ENCODE results near the gene PTPRN2. TPM values are rescaled to one million over a fixed set of nuclear protein-coding genes. Genes with fewer than 3 reads are reported as not detected.
A peak's percentile ranks its signal among the peaks of the same experiment; 100 is the strongest.

The PTPRN2 gene
- total and polyA plus RNA-seq, 2 donors, result 1.7 to 1.9 TPM

DNA sequence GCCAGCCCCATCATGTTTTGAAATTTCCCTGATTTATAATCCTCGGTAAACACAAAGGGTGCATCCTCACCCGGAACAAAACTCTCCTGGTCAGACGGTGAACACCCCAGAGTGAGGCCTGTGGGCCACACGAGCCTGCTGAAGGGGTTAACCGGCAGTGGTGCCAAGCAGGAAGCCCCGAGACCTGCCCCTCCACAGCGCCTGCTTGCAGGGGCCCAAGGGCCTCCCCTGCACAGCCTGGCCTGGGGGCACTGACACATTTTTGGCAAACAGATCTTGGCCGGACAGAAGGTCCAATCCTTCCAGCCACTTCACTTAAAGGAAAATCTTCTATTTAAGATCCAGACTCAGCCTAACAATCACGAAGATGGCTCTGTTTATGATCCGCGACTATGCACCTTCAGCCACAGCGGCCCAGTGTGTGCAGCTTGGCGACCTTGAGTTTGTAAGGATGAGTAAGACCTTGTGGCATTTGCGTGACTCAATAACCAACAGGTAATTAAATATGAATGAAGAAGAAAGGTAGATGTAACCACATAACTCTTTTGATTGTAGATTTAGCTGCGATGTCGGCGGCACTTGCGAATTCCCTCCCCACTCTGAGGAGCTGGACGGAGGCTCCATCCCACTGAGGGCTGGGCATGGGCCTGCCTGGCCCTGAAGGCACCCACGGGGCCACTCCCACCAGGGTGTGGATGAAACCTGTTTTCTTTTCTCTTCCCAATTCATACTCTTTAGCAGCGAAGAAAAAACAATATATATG, 922.6 kb downstream of the PTPRN2 start:
- Histone ChIP-seq H3K9me3 (ENCODE audit: control insufficient read depth in 2 of 2, insufficient read depth in 1 of 2, low read length in 1 of 2) (no peaks in the 10 kb centered on the region), H3K4me1 (ENCODE audit: control insufficient read depth in 2 of 2, insufficient read depth in 2 of 2, low read length in 2 of 2) (peaks cover 24 to 46% of the 10 kb centered on the region in 2 donors), H3K27ac (ENCODE audit: low read depth in 1 of 2, low read length in 1 of 2) (no peak overlapping the region), H3K27me3 (ENCODE audit: control insufficient read depth in 2 of 2, insufficient read depth in 1 of 2, low read length in 1 of 2) (peaks cover 0 to 7% of the 10 kb centered on the region in 2 donors), H3K36me3 (ENCODE audit: control insufficient read depth in 2 of 2, insufficient read depth in 2 of 2, low read length in 1 of 2) (no peaks in the 10 kb centered on the region), H3K4me3 (ENCODE audit: low read length in 2 of 2) (no peak overlapping the region)
- 94% methylated on average over 21 of the region's 21 CpGs for WGBS
- no peak for DNase-seq (ENCODE audit: low read depth in 6 of 9, low spot score in 9 of 9)

GRCh38 chr7:157664034-157664433, 923.6 kb downstream of the PTPRN2 start:
- Histone ChIP-seq H3K36me3 (ENCODE audit: control insufficient read depth in 2 of 2, insufficient read depth in 2 of 2, low read length in 1 of 2) (no peaks in the 10 kb centered on the region), H3K4me1 (ENCODE audit: control insufficient read depth in 2 of 2, insufficient read depth in 2 of 2, low read length in 2 of 2) (peaks cover 13 to 40% of the 10 kb centered on the region in 2 donors), H3K27me3 (ENCODE audit: control insufficient read depth in 2 of 2, insufficient read depth in 1 of 2, low read length in 1 of 2) (peaks cover 0 to 1% of the 10 kb centered on the region in 2 donors), H3K4me3 (ENCODE audit: low read length in 2 of 2) (no peak overlapping the region), H3K9me3 (ENCODE audit: control insufficient read depth in 2 of 2, insufficient read depth in 1 of 2, low read length in 1 of 2) (no peaks in the 10 kb centered on the region), H3K27ac (ENCODE audit: low read depth in 1 of 2, low read length in 1 of 2) (no peak overlapping the region)
- no peak for DNase-seq (ENCODE audit: low read depth in 6 of 9, low spot score in 9 of 9)
- 98% methylated on average over 14 of the region's 14 CpGs for WGBS

GRCh38 chr7:157662981-157663716, 924.5 kb downstream of the PTPRN2 start:
- H3K27me3 ChIP-seq (ENCODE audit: control insufficient read depth in 2 of 2, insufficient read depth in 1 of 2, low read length in 1 of 2), result peaks cover 0 to 3% of the 10 kb centered on the region in 2 donors
- no peaks in the 10 kb centered on the region for H3K36me3 ChIP-seq (ENCODE audit: control insufficient read depth in 2 of 2, insufficient read depth in 2 of 2, low read length in 1 of 2)

GRCh38 chr7:157662110-157662791, 925.4 kb downstream of the PTPRN2 start:
- DNase-seq (ENCODE audit: low read depth in 6 of 9, low spot score in 9 of 9), result no peak
- Histone ChIP-seq H3K27me3 (ENCODE audit: control insufficient read depth in 2 of 2, insufficient read depth in 1 of 2, low read length in 1 of 2) (peaks cover 0 to 3% of the 10 kb centered on the region in 2 donors), H3K27ac (ENCODE audit: low read depth in 1 of 2, low read length in 1 of 2) (no peak overlapping the region), H3K4me3 (ENCODE audit: low read length in 2 of 2) (no peak overlapping the region), H3K36me3 (ENCODE audit: control insufficient read depth in 2 of 2, insufficient read depth in 2 of 2, low read length in 1 of 2) (no peaks in the 10 kb centered on the region), H3K9me3 (ENCODE audit: control insufficient read depth in 2 of 2, insufficient read depth in 1 of 2, low read length in 1 of 2) (no peaks in the 10 kb centered on the region), H3K4me1 (ENCODE audit: control insufficient read depth in 2 of 2, insufficient read depth in 2 of 2, low read length in 2 of 2) (peaks cover 0 to 34% of the 10 kb centered on the region in 2 donors)
- 95% methylated on average over 26 of the region's 26 CpGs for WGBS

More at GRCh38 chr7:157662981-157663716, 924.5 kb downstream of the PTPRN2 start:
- H3K27ac ChIP-seq (ENCODE audit: low read depth in 1 of 2, low read length in 1 of 2), result no peak overlapping the region
- 93% methylated on average over 34 of the region's 34 CpGs for WGBS
- H3K9me3 ChIP-seq (ENCODE audit: control insufficient read depth in 2 of 2, insufficient read depth in 1 of 2, low read length in 1 of 2), result no peaks in the 10 kb centered on the region
- H3K4me1 ChIP-seq (ENCODE audit: control insufficient read depth in 2 of 2, insufficient read depth in 2 of 2, low read length in 2 of 2), result peaks cover 6 to 39% of the 10 kb centered on the region in 2 donors
- H3K4me3 ChIP-seq (ENCODE audit: low read length in 2 of 2), result no peak overlapping the region
- no peak for DNase-seq (ENCODE audit: low read depth in 6 of 9, low spot score in 9 of 9)

DNA sequence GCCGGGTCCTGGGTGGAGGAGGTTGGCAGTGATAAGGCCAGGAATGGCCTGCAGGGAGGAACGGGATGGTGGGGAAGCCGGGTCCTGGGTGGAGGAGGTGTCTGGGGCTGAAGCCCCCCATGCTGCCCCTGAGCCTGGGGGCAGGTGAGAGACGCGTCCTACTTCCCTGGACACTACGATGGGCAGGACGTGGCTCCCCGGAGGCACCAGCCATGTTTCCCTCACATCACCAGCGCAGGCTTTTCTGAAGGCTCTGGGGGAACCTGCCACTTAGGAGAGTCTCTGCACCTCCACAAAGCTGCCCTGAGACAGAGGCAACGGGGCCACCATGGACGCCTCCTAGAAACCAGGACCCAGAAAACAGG, 926.0 kb downstream of the PTPRN2 start:
- no peak for DNase-seq (ENCODE audit: low read depth in 6 of 9, low spot score in 9 of 9)
- H3K4me1 ChIP-seq (ENCODE audit: control insufficient read depth in 2 of 2, insufficient read depth in 2 of 2, low read length in 2 of 2), result peaks cover 0 to 30% of the 10 kb centered on the region in 2 donors
- no peak overlapping the region for H3K27ac ChIP-seq (ENCODE audit: low read depth in 1 of 2, low read length in 1 of 2)
- peaks cover 0 to 3% of the 10 kb centered on the region in 2 donors for H3K27me3 ChIP-seq (ENCODE audit: control insufficient read depth in 2 of 2, insufficient read depth in 1 of 2, low read length in 1 of 2)
- H3K9me3 ChIP-seq (ENCODE audit: control insufficient read depth in 2 of 2, insufficient read depth in 1 of 2, low read length in 1 of 2), result no peaks in the 10 kb centered on the region
- WGBS, result 99% methylated on average over 11 of the region's 11 CpGs
- no peaks in the 10 kb centered on the region for H3K36me3 ChIP-seq (ENCODE audit: control insufficient read depth in 2 of 2, insufficient read depth in 2 of 2, low read length in 1 of 2)
- no peak overlapping the region for H3K4me3 ChIP-seq (ENCODE audit: low read length in 2 of 2)

GRCh38 chr7:157660971-157661610, 926.5 kb downstream of the PTPRN2 start:
- no peak overlapping the region for H3K4me3 ChIP-seq (ENCODE audit: low read length in 2 of 2)
- DNase-seq (ENCODE audit: low read depth in 6 of 9, low spot score in 9 of 9), result no peak
- WGBS, result 94% methylated on average over 43 of the region's 43 CpGs
- H3K27me3 ChIP-seq (ENCODE audit: control insufficient read depth in 2 of 2, insufficient read depth in 1 of 2, low read length in 1 of 2), result peaks cover 0 to 3% of the 10 kb centered on the region in 2 donors
- H3K9me3 ChIP-seq (ENCODE audit: control insufficient read depth in 2 of 2, insufficient read depth in 1 of 2, low read length in 1 of 2), result no peaks in the 10 kb centered on the region
- no peaks in the 10 kb centered on the region for H3K36me3 ChIP-seq (ENCODE audit: control insufficient read depth in 2 of 2, insufficient read depth in 2 of 2, low read length in 1 of 2)
- peaks cover 0 to 26% of the 10 kb centered on the region in 2 donors for H3K4me1 ChIP-seq (ENCODE audit: control insufficient read depth in 2 of 2, insufficient read depth in 2 of 2, low read length in 2 of 2)
- no peak overlapping the region for H3K27ac ChIP-seq (ENCODE audit: low read depth in 1 of 2, low read length in 1 of 2)

DNA sequence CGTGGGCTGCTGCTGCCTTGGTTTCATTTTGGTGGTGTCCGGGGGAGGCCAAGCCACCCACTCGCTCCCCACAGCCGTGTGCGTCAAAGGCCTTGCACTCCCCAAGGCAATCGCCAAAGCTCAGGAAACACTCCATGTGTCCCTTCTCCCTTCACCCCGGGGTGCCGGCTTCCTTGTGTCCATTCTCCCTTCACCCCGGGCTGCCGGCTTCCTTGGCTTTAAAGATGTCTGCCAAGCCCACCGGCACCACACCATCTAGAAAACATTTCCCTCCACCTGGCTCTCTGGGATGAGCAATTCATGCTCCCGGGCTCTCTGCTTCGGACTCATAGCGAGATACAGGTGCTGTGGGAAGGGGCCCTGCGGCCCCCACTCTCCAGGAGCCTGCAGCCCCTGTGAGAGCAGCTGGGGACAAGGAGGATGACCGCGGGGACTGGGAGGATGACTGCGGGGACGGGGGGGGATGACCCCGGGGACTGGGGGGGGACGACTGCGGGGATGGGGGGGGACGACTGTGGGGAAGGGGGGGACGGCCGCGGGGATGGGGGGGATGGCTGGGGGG, 928.7 kb downstream of the PTPRN2 start:
- 90% methylated on average over 26 of the region's 26 CpGs for WGBS
- no peak for DNase-seq (ENCODE audit: low read depth in 6 of 9, low spot score in 9 of 9)
- H3K4me1 ChIP-seq (ENCODE audit: control insufficient read depth in 2 of 2, insufficient read depth in 2 of 2, low read length in 2 of 2), result peaks cover 0 to 26% of the 10 kb centered on the region in 2 donors

DNA sequence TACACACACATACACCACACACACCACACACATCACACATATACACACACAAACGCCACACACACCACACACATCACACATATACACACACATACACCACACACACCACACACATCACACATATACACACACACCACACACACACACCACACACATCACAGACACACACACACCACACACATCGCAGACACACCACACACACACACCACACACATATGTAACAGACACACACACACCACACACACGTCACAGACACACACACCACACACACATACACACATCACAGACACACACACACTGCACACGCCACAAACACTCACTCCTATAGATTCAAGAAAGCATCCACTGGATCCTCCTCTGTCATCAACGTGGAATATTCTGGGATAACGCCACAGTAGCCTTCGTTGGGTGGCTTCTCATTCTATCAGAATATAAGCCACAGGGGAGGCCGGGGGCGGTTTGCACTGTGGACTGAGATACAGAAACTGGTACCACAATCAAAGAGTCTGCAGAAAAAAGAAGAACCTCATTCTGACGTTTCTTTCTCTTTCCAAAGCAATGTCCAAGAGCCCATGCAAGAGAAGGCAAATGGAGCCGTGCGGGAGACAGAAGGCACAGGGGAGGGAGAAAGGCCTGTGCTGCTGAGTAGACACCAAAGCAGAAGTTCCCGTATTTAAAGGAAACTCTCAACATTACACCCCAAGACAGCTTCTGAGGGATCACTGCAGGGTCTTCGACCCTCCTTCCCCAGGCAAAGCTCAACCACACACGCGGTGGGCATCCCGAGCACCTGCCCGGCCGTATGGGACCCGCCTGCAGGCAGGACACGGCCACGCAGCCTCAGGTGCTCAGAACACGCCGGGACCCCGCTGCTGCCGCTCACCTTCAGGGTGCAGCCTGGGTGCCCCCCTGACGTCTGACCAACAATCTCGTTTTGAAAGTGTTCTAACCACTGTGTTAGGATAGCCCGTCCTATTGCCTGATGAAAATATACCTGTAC, 929.6 kb downstream of the PTPRN2 start:
- H3K4me1 ChIP-seq (ENCODE audit: control insufficient read depth in 2 of 2, insufficient read depth in 2 of 2, low read length in 2 of 2), result peaks cover 0 to 26% of the 10 kb centered on the region in 2 donors
- 79% methylated on average over 29 of the region's 29 CpGs for WGBS
- no peaks in the 10 kb centered on the region for H3K36me3 ChIP-seq (ENCODE audit: control insufficient read depth in 2 of 2, insufficient read depth in 2 of 2, low read length in 1 of 2)
- H3K27me3 ChIP-seq (ENCODE audit: control insufficient read depth in 2 of 2, insufficient read depth in 1 of 2, low read length in 1 of 2), result peaks cover 0 to 3% of the 10 kb centered on the region in 2 donors
- no peak overlapping the region for H3K27ac ChIP-seq (ENCODE audit: low read depth in 1 of 2, low read length in 1 of 2)
- no peaks in the 10 kb centered on the region for H3K9me3 ChIP-seq (ENCODE audit: control insufficient read depth in 2 of 2, insufficient read depth in 1 of 2, low read length in 1 of 2)
- H3K4me3 ChIP-seq (ENCODE audit: low read length in 2 of 2), result no peak overlapping the region
- DNase-seq (ENCODE audit: low read depth in 6 of 9, low spot score in 9 of 9), result peak in 1 of 9 donors; percentile 18

More for the DNA sequence above, 928.7 kb downstream of the PTPRN2 start:
- Histone ChIP-seq H3K36me3 (ENCODE audit: control insufficient read depth in 2 of 2, insufficient read depth in 2 of 2, low read length in 1 of 2) (no peaks in the 10 kb centered on the region), H3K4me3 (ENCODE audit: low read length in 2 of 2) (no peak overlapping the region), H3K27me3 (ENCODE audit: control insufficient read depth in 2 of 2, insufficient read depth in 1 of 2, low read length in 1 of 2) (peaks cover 0 to 3% of the 10 kb centered on the region in 2 donors), H3K9me3 (ENCODE audit: control insufficient read depth in 2 of 2, insufficient read depth in 1 of 2, low read length in 1 of 2) (no peaks in the 10 kb centered on the region), H3K27ac (ENCODE audit: low read depth in 1 of 2, low read length in 1 of 2) (no peak overlapping the region)

All from thymus (tissue), 11 donors.